ENCODE data around the gene FST. TPM values are rescaled to one million over a fixed set of nuclear protein-coding genes. Genes with fewer than 3 reads are reported as not detected.

The FST gene
- total RNA-seq, 1 experiment from 2014 or later = 0.51 TPM

DNA sequence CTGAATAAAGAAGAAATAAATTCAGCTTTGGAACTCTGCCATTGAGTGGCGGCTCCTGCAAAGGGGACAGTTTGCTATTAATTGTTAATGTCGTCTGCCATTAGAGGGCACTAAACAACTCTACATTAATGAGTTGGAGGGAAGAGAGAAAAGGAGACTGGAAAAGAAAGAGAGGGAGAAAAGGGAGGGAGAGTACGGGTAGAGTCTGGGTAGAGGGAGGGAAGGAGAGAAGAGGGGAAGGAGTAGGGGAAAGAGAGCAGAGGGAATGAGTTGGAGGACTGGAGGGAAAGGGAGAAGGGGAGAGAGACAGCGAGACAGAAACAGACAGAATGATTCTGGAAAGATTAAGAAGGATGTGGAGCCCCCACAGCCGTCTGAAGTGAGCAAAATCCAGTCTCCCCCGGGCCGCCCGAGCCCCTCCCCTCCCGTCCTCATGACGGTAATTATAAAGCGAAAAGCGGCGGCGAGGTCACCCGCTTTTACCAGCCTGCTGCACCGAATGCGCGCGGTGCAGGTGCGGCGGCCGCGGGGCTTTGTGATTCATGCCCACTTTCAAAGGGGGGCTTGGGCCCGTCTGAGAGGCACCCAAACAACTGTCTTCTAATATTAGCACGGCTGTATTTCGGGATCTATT, 1.9 kb upstream of the FST start:
- TF ChIP-seq SIN3A (IDR thresholded peaks at IDR 0.05; ENCODE audit: borderline replicate concordance, insufficient read depth, low read depth, low read length) = no peak
- TF ChIP-seq, protein P1, sequence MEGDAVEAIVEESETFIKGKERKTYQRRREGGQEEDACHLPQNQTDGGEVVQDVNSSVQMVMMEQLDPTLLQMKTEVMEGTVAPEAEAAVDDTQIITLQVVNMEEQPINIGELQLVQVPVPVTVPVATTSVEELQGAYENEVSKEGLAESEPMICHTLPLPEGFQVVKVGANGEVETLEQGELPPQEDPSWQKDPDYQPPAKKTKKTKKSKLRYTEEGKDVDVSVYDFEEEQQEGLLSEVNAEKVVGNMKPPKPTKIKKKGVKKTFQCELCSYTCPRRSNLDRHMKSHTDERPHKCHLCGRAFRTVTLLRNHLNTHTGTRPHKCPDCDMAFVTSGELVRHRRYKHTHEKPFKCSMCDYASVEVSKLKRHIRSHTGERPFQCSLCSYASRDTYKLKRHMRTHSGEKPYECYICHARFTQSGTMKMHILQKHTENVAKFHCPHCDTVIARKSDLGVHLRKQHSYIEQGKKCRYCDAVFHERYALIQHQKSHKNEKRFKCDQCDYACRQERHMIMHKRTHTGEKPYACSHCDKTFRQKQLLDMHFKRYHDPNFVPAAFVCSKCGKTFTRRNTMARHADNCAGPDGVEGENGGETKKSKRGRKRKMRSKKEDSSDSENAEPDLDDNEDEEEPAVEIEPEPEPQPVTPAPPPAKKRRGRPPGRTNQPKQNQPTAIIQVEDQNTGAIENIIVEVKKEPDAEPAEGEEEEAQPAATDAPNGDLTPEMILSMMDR (IDR thresholded peaks at IDR 0.05) = peak; percentile 74
- intact Hi-C loops (cut with micrococcal nuclease; ENCODE audit: unreplicated experiment) = loop anchor here (5.0 kb wide), 1 partner anchor 739 kb away; no protein-coding TSS in a partner anchor
- Histone ChIP-seq H3K27ac (ENCODE audit: low read length) (no peak overlapping the region), H3K4me3 (ENCODE audit: low read depth in 2 of 2, low read length in 2 of 2) (peak overlapping the region; percentile 26 to 32), H3K4me1 (ENCODE audit: control insufficient read depth, insufficient read depth, low read length) (peaks cover 12% of the 10 kb centered on the region), H3K36me3 (ENCODE audit: control insufficient read depth, insufficient read depth, low read length) (no peaks in the 10 kb centered on the region), H3K9me3 (ENCODE audit: control insufficient read depth, insufficient read depth, low read depth, low read length) (no peaks in the 10 kb centered on the region), H3K27me3 (ENCODE audit: control insufficient read depth, insufficient read depth, low read length) (peaks cover 43% of the 10 kb centered on the region)
- in situ Hi-C loops (cut with HindIII; ENCODE audit: low pct_unique_long_range_greater_than_20kb, low sequenced_read_pairs) = no loop called here
- no TSS peak for BruUV-seq (replicated peaks)
- peak; percentile 42 for DNase-seq (ENCODE audit: low read depth, low spot score)
- peak; percentile 50 for ATAC-seq
- POLR2A ChIA-PET = interaction anchor here (0.7 kb wide), 1 partner anchor 387 kb away, joined by 8 read pairs; no protein-coding TSS in a partner anchor
- CTCF ChIA-PET = interaction anchor here (0.8 kb wide), 1 partner anchor 206 kb away, joined by 6 read pairs; no protein-coding TSS in a partner anchor

DNA sequence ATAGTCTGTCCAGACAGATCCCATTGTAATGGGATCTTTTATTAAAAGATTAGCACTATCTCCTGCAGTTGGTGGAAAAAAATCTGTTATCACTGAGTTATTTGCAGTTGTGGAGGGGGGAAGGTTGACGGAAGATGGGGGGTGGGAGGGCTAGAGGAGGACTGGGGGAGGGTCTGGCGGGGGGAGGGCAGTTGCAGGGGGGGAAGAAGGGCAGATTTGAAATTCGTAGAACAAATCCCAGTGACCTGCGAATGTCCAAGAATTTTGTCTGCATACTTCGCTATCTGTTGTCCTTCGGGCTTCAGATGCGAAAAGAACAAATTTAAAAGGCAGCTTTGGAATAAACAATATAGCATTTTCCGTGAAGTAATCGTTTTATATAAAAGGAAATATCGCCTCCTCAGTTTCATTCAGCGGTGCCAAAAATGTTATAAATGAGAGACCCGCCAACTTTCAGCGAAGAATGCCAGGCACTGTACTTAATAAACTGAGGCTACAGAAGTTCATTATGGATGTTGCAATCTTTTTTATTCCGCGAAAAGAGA, 1.3 kb upstream of the FST start:
- Histone ChIP-seq H3K9me3 (ENCODE audit: control insufficient read depth, insufficient read depth, low read depth, low read length) (no peaks in the 10 kb centered on the region), H3K27me3 (ENCODE audit: control insufficient read depth, insufficient read depth, low read length) (peaks cover 49% of the 10 kb centered on the region), H3K27ac (ENCODE audit: low read length) (no peak overlapping the region), H3K36me3 (ENCODE audit: control insufficient read depth, insufficient read depth, low read length) (no peaks in the 10 kb centered on the region), H3K4me3 (ENCODE audit: low read depth in 2 of 2, low read length in 2 of 2) (peak overlapping the region; percentile 53 to 63), H3K4me1 (ENCODE audit: control insufficient read depth, insufficient read depth, low read length) (peaks cover 12% of the 10 kb centered on the region)
- TF ChIP-seq SIN3A (IDR thresholded peaks at IDR 0.05; ENCODE audit: borderline replicate concordance, insufficient read depth, low read depth, low read length) (no peak), TCF7L2 (IDR thresholded peaks at IDR 0.05; ENCODE audit: low read depth, low read length) (no peak), POLR2AphosphoS5 (IDR thresholded peaks at IDR 0.05; ENCODE audit: low read depth, low read length) (no peak)
- TF ChIP-seq, protein P2, sequence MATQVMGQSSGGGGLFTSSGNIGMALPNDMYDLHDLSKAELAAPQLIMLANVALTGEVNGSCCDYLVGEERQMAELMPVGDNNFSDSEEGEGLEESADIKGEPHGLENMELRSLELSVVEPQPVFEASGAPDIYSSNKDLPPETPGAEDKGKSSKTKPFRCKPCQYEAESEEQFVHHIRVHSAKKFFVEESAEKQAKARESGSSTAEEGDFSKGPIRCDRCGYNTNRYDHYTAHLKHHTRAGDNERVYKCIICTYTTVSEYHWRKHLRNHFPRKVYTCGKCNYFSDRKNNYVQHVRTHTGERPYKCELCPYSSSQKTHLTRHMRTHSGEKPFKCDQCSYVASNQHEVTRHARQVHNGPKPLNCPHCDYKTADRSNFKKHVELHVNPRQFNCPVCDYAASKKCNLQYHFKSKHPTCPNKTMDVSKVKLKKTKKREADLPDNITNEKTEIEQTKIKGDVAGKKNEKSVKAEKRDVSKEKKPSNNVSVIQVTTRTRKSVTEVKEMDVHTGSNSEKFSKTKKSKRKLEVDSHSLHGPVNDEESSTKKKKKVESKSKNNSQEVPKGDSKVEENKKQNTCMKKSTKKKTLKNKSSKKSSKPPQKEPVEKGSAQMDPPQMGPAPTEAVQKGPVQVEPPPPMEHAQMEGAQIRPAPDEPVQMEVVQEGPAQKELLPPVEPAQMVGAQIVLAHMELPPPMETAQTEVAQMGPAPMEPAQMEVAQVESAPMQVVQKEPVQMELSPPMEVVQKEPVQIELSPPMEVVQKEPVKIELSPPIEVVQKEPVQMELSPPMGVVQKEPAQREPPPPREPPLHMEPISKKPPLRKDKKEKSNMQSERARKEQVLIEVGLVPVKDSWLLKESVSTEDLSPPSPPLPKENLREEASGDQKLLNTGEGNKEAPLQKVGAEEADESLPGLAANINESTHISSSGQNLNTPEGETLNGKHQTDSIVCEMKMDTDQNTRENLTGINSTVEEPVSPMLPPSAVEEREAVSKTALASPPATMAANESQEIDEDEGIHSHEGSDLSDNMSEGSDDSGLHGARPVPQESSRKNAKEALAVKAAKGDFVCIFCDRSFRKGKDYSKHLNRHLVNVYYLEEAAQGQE (IDR thresholded peaks at IDR 0.05; ENCODE audit: insufficient read depth in 1 of 2, low read depth in 2 of 2, low read length in 1 of 2) = no peak
- TF ChIP-seq, protein P1 (IDR thresholded peaks at IDR 0.05) = no peak
- in situ Hi-C loops (cut with HindIII; ENCODE audit: low pct_unique_long_range_greater_than_20kb, low sequenced_read_pairs) (no loop called here), intact Hi-C loops (cut with micrococcal nuclease; ENCODE audit: unreplicated experiment) (loop anchor here (5.0 kb wide), 1 partner anchor 738 kb away; no protein-coding TSS in a partner anchor)
- CTCF ChIA-PET = interaction anchor here (0.8 kb wide), 1 partner anchor 129 kb away, joined by 3 read pairs; no protein-coding TSS in a partner anchor
- no peak for ATAC-seq
- no peak for DNase-seq (ENCODE audit: low read depth, low spot score)
- BruUV-seq (replicated peaks) = no TSS peak
- POLR2A ChIA-PET = no interaction called here
